ENCODE data around the gene AOC3.

Gene AOC3

DNA sequence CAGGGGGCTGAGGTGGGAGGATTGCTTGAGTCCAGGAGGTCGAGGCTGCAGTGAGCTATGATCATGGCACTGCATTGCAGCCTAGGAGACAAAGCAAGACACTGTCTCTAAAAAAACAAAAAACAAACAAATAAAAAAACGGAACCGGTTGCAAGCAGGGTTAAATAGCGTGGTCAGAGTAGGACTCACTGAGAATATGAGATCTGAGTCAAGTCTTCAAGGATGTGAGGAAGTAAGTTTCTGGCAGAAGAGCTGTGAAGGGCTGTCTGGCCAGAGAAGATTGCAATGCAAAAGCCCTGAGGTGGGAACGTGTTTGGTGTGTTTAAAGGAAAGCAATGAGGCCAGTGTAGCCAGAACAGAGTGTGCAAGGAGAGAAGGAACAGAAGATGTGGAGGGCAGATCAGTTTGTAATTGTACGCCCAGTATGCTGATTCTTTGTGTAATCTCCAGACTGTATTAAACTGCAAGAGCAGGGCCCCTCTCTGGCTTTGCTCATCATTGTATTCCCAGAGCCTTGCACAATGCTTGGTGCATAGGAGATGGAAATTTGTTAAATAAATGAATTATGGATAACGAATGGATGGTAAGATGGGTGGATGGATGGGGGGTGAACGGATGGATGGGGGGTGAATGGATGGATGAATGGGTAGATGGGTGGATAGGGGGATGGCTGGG lies 55.9 kb downstream of the AOC3 start:
- H3K4me3 ChIP-seq (replicated peaks; ENCODE audit: low read depth, low read length): no peak overlapping the region
- no peak for DNase-seq (ENCODE audit: extremely low read depth, low read depth)
- TF ChIP-seq, protein P1, sequence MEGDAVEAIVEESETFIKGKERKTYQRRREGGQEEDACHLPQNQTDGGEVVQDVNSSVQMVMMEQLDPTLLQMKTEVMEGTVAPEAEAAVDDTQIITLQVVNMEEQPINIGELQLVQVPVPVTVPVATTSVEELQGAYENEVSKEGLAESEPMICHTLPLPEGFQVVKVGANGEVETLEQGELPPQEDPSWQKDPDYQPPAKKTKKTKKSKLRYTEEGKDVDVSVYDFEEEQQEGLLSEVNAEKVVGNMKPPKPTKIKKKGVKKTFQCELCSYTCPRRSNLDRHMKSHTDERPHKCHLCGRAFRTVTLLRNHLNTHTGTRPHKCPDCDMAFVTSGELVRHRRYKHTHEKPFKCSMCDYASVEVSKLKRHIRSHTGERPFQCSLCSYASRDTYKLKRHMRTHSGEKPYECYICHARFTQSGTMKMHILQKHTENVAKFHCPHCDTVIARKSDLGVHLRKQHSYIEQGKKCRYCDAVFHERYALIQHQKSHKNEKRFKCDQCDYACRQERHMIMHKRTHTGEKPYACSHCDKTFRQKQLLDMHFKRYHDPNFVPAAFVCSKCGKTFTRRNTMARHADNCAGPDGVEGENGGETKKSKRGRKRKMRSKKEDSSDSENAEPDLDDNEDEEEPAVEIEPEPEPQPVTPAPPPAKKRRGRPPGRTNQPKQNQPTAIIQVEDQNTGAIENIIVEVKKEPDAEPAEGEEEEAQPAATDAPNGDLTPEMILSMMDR (IDR thresholded peaks at IDR 0.05; ENCODE audit: low read depth, low read length, missing control alignments): no peak

All from HFF-Myc (cell line).